ENCODE measurements around the gene PRPF8.

The PRPF8 gene

DNA sequence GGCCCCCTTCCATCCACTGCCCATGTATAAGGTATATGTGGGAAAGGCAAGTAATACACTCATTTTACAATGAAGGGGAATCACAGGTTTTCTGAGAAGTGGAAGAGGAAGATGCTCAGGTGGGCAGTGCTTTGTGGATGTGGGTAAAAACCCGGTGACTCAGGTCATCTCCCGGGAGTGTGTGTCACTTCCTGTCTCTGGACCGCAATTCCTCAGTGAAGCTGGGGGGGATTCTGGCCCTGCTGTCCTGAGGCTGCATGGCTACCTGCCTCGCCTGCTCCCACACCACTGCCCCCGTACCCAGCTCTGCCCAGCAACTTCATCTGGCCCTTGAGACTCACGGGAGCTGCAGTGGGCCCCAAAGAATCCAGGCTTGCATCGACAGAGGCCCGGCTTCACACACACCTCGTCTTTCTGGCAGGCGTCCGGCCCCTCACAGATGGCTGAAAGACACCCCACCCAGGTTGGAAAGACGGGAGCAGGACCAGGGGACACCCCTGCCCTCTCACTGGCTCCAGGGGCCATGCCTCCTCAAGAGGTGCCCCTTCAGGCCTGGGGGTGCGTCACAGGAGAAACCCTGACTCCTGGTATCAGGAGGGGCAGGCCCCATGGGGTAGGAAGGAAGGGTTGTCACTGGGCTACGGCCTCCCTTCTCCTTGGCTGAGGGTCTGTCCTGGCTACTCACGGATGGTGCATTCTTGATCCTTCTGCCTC is 40.0 kb downstream of the PRPF8 start:
- no peak for DNase-seq

GRCh38 chr17:1643999-1644492 is 40.6 kb downstream of the PRPF8 start:
- DNase-seq = no peak

DNA sequence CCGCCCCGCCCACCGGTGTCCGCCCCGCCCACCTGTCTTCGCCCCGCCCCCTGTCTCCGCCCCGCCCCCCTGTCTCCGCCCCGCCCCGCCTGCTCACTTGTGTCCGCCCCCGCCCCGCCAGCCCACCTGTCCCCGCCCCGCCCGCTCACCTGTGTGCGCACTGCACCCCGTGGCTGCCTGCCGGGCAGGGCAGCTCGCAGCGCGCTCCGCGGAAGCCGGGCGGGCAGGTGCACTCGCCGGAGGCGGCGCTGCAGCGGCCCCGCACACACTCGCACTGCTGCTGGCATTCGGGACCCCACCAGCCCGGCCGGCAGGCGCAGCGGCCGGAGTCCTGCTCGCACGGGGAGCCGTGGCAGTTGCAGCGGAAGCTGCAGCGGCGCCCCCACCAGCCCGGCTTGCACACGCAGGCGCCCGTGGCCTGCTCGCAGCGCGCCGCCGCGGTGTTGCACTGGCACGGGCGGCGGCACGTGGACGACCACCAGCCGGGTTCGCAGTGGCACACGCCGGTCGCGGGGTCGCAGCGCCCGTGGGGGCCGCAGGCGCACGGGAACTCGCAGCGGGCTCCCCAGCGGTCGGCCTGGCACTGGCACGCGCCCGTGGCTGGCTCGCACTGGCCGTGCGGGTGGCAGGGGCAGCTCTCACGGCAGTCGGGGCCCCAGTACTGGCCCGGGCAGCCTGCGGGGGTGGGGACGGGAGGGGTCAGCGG is 41.2 kb downstream of the PRPF8 start:
- DNase-seq = no peak

GRCh38 chr17:1641065-1641403 is 43.6 kb downstream of the PRPF8 start:
- DNase-seq = no peak

- DNase-seq = peak in 1 of 14 donors; percentile 45
These were observed 44.2 kb downstream of the PRPF8 start for GRCh38 chr17:1640329-1641064.

- DNase-seq = no peak
These were observed 45.0 kb downstream of the PRPF8 start for GRCh38 chr17:1639549-1640180.

DNA sequence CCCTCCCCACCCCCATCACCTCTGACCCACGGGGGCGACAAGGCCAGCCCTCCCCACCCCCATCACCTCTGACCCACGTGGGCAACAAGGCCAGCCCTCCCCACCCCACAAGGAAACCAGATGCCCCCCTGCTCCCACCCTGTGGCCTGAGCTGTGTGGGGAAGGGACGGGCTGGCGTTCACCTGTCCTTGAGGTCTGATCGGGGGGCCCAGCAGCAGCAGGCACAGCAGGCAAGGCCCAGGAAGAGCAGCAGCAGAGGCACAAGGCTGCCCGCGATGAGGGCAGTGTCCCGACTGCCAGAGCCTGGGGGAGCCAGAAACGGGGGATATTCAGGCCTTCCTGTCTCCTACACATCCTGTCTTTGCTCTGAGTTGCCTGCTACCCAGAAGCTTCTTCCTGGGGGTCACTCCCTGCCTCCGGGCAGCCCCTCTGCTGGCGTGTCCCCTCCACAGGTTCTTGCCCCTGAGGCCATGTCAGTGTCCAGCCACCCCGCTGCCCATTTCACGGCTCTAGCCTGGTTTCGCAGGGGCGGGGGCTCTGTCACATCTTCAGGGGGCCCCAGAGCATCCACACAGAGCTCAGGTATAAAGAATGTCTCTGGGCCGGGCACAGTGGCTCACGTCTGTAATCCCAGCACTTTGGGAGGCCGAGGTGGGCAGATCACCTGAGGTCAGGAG is 45.9 kb downstream of the PRPF8 start:
- DNase-seq = no peak

DNA sequence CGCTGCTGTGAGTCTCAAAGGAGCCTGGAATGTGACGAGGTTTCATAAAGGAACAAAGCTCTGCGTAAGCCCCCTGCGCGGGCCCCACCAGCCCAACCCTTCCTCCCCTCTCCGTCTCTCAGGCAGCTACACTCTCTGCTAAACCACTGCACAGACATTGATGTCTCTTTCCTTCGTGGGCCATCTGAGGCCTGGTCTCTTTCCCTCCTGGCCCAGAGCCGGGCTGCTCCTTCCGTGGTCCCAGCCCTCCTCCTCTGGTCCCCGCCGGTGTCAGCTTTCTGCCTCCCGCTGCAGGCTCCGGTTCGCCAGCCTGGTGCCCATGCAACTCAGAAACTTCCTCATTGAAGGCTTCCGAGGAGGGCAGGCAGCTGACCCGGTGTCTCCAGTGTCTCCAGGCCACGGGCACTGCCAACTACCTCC is 46.5 kb downstream of the PRPF8 start:
- DNase-seq = peak in 3 of 14 donors; percentile 13 to 36 (median 23)

DNA sequence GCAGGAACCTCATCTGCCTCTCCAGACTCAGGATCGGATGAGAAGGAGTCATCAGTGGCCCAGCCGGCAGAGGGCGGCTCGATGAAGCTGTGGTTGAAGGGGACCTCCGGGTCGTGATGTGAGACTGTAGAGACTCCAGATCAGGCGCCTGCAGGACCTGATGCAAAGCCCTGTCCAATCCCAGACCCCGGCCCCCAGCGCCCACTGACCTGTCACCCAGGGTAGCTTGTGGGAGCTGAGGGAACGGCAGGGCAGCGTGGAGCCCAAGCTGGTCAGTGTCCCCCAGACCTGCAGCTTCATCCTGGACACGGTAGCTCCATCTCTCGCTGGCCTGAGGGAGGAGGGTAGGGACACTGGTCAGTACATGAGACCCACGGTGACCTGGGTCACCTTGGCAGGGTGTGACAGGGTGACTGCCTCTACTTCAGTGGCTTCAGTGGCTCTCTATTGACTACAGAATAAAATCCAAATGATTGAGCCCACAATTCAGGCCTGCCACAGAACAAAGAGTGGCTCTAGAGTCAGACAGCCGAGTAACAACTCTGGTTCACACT is 47.9 kb downstream of the PRPF8 start:
- no peak for DNase-seq

DNA sequence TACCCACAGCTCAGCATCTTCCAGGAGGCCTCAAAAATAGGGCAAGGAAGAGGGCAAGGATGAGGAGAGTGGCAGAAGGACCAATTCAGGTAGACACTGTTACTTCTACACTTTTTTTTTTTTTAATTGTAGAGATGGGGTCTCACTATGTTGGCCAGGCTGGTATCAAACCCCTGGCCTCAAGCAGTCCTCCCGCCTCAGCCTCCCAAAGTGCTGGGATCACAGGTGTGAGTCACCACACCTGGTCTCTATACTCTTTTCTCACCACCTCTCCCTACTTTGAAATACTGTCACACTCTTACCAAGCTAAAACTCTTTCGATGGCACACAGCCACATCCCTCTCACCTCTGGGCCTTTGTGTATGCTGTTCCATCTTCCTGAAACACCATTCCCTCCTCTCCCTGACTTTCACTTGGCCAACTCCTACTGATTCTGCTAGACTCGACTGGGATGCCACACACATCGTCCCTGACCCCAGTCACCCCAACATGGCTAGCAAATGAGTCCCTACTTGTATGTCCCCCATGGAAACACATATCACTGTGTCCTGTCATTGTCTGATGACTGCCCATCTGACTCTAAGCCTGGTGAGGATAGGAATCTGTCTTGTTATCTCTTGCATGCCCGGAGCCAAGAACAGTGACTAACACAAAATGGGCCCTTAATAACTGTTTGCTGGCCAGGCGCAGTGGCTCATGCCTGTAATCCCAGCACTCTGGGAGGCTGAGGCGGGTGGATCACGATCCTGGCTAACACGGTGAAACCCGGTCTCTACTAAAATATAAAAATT is 48.8 kb downstream of the PRPF8 start:
- no peak for DNase-seq

DNA sequence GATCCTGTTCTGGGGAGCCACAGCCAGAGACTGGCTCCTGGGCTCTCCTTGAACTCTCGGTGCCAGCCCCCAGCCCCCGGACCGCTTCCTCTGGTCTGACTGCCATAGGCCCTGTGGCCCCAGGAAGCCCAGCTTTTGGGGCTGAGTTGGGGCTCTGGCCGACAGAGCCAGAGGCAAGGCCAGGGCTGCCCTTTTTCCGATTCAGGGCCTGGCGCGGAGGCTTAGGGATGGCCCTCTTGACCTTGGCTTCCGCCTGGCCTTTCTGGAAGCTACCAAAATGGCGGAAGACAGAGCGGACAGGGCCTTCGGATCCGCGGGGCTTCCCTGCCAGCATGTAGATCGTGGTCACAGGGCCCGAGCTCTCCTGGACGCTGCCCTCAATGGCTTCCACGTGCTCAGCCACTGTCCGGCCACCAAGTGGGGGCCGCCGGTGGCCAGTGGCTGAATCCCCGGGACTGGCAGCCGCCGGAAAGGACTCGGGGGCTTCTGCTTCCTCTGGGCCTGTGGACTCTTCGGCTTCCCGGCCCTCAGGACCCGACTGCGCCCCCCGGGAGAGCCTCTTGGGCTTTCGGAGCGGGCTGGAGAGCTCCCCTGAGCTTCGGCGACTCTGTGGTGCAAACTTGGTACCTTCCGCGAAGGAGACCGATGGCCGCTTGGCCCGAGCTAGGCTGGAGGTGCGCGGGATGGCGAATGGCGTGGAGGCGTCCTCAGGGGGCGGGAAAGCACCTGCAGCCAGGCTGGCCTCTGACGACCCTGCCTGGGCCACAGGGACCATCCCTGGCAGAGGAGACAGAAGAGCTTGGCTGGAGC is 49.6 kb downstream of the PRPF8 start:
- DNase-seq = no peak

- DNase-seq = no peak
These were observed 54.0 kb downstream of the PRPF8 start for GRCh38 chr17:1630662-1631061.

DNA sequence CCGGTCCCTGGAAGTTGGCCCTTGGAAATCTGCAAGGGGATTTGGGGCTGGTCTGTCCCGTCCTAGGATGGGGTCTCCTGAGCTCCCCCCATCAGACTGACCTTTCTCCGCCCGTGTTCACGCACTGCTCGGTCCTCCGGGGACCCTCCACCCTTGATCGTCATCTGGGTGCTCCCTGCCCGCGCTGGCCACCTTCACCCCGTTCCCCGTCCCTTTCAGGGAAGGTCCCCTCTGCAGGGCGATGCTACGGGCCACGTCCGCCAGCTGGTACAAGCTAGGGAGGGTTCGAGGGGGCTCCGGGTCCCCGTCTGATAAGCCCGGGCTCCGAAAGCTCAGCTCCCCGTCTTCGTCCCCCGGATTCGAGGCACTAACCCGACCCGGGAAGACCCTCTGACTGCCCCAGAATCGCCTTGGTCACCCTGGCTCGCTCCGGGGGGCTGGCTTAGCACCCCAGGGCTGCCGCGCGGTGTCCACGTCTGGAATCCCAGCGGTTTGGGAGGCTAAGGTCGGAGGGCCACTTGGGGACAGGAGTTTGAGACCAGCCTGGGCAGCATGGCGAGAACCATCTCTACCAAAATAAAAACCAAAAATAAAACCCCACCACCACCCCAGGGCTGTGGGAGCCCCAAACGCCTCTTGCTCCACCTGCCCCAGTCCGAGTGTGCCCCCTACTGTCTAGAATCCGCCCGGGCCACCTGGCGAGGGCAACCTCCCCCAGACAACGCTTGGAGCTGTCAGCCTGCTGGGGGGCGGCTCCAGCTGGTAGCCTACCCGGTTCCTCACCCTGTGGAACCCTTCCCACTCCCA is 55.0 kb downstream of the PRPF8 start:
- DNase-seq = peak in 9 of 14 donors; percentile 11 to 57 (median 42)

DNA sequence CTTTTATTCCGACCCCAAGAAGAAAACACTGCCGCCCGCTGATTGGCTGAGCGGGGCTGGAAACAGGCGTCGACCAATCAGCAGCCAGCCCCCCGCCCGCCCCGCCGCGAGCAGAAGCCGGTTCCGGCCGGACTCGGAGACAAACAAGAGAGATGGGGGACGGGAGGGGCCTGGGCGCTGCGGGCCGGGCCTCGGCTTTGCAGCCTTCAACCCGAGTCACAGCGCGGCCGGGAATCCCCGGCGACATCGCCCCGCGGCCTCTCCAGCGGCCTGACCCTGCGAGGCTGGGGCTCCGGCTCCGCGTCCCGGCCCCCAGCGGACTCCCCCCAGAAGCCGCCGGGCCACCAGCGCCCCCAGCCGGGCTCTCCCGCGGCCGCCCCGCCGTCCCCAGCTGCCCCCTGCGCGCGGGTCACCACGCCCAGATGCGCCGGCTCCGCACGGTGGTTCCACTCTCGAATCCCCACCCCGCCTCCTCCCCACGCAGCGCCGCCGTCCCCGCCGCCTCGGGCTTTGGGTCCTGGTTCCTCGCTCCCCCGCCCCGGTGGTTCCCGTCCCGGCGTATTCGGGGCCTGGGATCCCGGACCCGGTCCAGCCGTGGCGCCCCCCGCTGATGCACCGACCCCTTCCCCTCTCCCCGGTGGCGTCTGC is 55.7 kb downstream of the PRPF8 start:
- DNase-seq = peak; percentile 76 to 97 (median 94)

GRCh38 chr17:1627982-1628855 is 56.4 kb downstream of the PRPF8 start, which contains the start of gene SLC43A2:
SLC43A2 (minus strand) TSS chr17:1628834; CDS start chr17:1627874, 960 bp downstream.
- peak in 13 of 14 donors; percentile 48 to 91 (median 83) for DNase-seq

DNA sequence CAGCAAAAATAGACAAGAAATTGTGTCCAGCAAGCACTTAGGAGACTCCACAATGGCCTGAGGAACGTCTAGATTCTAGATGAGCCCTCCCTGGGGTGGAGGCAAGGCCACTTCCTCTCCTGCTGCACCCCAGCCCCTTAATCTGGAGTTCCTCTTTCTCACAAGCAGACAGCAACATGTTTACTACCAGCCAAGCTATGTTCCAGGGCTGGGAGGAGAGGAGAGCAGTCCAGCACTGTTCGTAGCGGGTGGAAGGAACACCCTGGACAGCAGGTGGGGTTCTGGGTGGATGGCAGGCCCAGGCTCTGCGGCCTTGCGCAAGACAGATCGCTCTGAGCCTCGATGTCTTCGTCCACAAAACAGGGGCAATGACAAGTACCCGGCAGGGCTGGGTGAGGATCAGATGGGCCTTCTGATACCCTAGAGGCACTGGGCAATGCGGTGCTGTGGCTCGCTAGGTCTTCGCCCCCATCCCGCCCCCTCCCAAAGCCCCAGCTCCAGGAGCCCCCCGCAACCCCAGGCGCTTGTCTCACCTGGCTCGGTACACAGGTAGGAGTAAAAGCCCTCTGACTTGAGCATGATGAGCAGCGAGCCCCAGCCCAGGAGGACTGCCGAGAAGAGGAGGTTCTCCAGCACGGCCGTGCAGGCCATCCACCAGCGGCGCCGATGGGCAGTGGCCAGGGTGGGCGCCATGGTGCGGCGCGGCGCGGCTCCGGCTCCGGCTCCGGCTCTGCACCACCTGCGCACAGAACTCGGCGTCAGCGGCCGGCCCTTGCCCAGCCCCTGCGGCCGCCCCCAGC is 57.3 kb downstream of the PRPF8 start:
- peak in 7 of 14 donors; percentile 12 to 59 (median 44) for DNase-seq

DNA sequence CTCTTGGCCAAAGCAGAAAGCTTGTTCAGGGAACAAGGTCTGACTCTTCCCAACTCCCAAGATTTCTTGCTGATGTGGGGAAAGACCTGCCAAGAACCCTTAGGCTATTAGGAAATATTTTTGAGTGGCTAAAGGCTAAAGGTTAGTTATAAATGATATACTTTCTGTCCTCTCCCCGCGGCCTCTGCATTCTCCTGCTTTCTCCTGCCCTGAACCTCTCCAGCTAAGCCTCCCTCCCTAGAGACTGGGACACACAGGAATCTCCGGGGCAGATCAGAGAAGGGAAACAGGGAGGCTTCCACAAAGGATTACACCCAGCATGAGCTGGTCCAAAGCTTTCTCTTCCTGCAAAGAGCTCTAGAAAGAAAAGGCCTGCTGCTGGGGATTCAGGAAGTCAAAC is 58.3 kb downstream of the PRPF8 start:
- DNase-seq = peak in 1 of 14 donors; percentile 40
